AG09319 (cell line): ENCODE measurements around the gene DIP2C.

Experiments used
- DNase-seq: peaks from one replicate; pipeline ENCODE4 v3.0.0-alpha.2; 2010; ENCODE audit warnings: low read depth; ENCODE audit errors: extremely low read depth
- CTCF ChIP-seq: IDR thresholded peaks from 2 replicates; pipeline ENCODE4 v1.5.1; 2011; ENCODE audit warnings: low read depth, mild to moderate bottlenecking, inconsistent platforms, low read length, moderate library complexity

DIP2C gene

GRCh38 chr10:504121-504611 is 185.3 kb downstream of the DIP2C start:
- DNase-seq: no peak
- TF ChIP-seq CTCF: no peak

GRCh38 chr10:501596-501995 is 187.9 kb downstream of the DIP2C start:
- no peak for TF ChIP-seq CTCF

GRCh38 chr10:500876-501275 is 188.6 kb downstream of the DIP2C start:
- no peak for DNase-seq

More at GRCh38 chr10:501596-501995, 187.9 kb downstream of the DIP2C start:
- no peak for DNase-seq

GRCh38 chr10:499991-500390 is 189.5 kb downstream of the DIP2C start:
- no peak for TF ChIP-seq CTCF
- no peak for DNase-seq

More at GRCh38 chr10:500876-501275, 188.6 kb downstream of the DIP2C start:
- TF ChIP-seq CTCF: no peak

- TF ChIP-seq CTCF: no peak
- DNase-seq: no peak
Measured at GRCh38 chr10:498760-499435, 190.6 kb downstream of the DIP2C start.

- DNase-seq: no peak
- no peak for TF ChIP-seq CTCF
Measured at GRCh38 chr10:497898-498451, 191.5 kb downstream of the DIP2C start.

- no peak for TF ChIP-seq CTCF
- no peak for DNase-seq
Measured at GRCh38 chr10:497289-497688, 192.2 kb downstream of the DIP2C start.
